ENCODE results near the gene ARHGAP11A. TPM values are rescaled to one million over a fixed set of nuclear protein-coding genes. Genes with fewer than 3 reads are reported as not detected.

ARHGAP11A gene
- polyA plus RNA-seq, 4 donors = 1.3 to 15.1 (median 8.2) TPM

GRCh38 chr15:32646291-32646690, 31.0 kb downstream of the ARHGAP11A start:
- H3K36me3 ChIP-seq (ENCODE audit: control insufficient read depth in 3 of 3, insufficient read depth in 2 of 3, low read depth in 1 of 3, low read length in 3 of 3) = no peaks in the 10 kb centered on the region
- H3K9me3 ChIP-seq (ENCODE audit: control insufficient read depth in 2 of 2, insufficient read depth in 1 of 2, low read depth in 1 of 2, low read length in 1 of 2) = no peaks in the 10 kb centered on the region
- H3K4me3 ChIP-seq (ENCODE audit: low read depth in 1 of 3, low read length in 3 of 3) = no peak overlapping the region
- H3K27me3 ChIP-seq (ENCODE audit: control insufficient read depth in 3 of 3, insufficient read depth in 3 of 3, low read length in 3 of 3) = peaks cover 0 to 7% (median 0%) of the 10 kb centered on the region in 3 donors
- no peak overlapping the region for H3K27ac ChIP-seq (ENCODE audit: low read depth in 1 of 3, low read length in 2 of 3)
- 56 to 69% (median 61%) methylated on average over 5 of the region's 5 CpGs for WGBS, 3 donors
- no peak for DNase-seq
- no peak for FAIRE-seq
- no peaks in the 10 kb centered on the region for H3K4me1 ChIP-seq (ENCODE audit: control insufficient read depth in 3 of 3, insufficient read depth in 2 of 3, low read depth in 1 of 3, low read length in 2 of 3)

DNA sequence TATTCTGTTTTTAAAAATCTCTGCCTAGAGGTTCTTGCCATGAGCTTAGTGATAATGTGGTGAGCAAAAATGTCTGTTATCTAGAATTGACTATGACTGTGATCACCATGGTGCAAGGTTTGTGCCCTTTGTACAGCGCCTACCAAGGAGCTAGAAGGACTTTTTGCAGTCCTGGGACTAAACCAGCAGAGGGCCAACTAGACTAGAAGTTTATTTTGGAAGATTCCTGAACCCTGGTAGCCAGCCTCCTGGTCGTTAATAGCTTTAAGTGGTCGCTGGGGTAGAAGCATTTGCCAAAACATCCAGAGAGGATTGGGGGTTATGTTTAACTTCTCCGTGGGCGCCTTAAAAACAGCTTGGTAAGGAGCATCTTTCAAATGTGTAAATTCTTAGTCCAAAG, 34.0 kb downstream of the ARHGAP11A start:
- peak; percentile 38 to 69 for DNase-seq

DNA sequence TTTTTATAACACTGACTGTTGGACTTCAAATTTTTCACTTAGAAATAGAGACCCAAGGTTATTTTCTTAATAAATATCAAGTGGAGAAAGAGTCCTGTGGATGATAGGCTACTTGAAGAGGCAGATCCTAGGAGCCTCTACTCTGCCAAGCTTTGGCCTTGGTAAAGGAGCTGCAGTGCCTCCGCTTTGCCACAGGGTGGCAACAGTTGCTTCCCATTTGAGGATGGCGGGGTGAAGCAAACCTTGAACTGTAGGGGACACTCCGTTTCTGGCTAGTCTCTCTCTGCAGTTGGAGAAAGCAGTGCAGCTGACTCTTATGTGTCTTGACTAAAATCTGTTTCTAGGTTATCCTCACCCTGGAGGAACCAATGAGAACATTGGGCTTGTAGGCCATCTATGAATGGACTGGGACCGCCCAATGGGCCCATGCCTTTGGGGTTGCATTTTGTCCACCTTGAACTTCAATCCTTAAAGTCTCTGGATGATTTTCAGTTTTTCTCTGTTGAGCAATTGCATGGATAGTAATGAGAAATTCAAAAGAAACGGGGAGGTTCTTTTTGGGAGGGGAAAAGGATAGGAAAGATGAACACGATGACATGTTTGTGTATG, 36.0 kb downstream of the ARHGAP11A start:
- no peak for FAIRE-seq
- Histone ChIP-seq H3K36me3 (ENCODE audit: control insufficient read depth in 3 of 3, insufficient read depth in 2 of 3, low read depth in 1 of 3, low read length in 3 of 3) (no peaks in the 10 kb centered on the region), H3K9me3 (ENCODE audit: control insufficient read depth in 2 of 2, insufficient read depth in 1 of 2, low read depth in 1 of 2, low read length in 1 of 2) (no peaks in the 10 kb centered on the region), H3K27me3 (ENCODE audit: control insufficient read depth in 3 of 3, insufficient read depth in 3 of 3, low read length in 3 of 3) (no peaks in the 10 kb centered on the region), H3K27ac (ENCODE audit: low read depth in 1 of 3, low read length in 2 of 3) (no peak overlapping the region), H3K4me1 (ENCODE audit: control insufficient read depth in 3 of 3, insufficient read depth in 2 of 3, low read depth in 1 of 3, low read length in 2 of 3) (no peaks in the 10 kb centered on the region), H3K4me3 (ENCODE audit: low read depth in 1 of 3, low read length in 3 of 3) (no peak overlapping the region)
- 38 to 45% (median 43%) methylated on average over 6 of the region's 6 CpGs for WGBS, 3 donors
- peak; percentile 57 to 58 for DNase-seq

More for the DNA sequence above, 34.0 kb downstream of the ARHGAP11A start:
- 62 to 68% (median 66%) methylated on average over 5 of the region's 5 CpGs for WGBS, 3 donors
- no peaks in the 10 kb centered on the region for H3K4me1 ChIP-seq (ENCODE audit: control insufficient read depth in 3 of 3, insufficient read depth in 2 of 3, low read depth in 1 of 3, low read length in 2 of 3)
- no peaks in the 10 kb centered on the region for H3K36me3 ChIP-seq (ENCODE audit: control insufficient read depth in 3 of 3, insufficient read depth in 2 of 3, low read depth in 1 of 3, low read length in 3 of 3)
- no peak overlapping the region for H3K27ac ChIP-seq (ENCODE audit: low read depth in 1 of 3, low read length in 2 of 3)
- H3K9me3 ChIP-seq (ENCODE audit: control insufficient read depth in 2 of 2, insufficient read depth in 1 of 2, low read depth in 1 of 2, low read length in 1 of 2) = no peaks in the 10 kb centered on the region
- no peak overlapping the region for H3K4me3 ChIP-seq (ENCODE audit: low read depth in 1 of 3, low read length in 3 of 3)
- FAIRE-seq = no peak
- no peaks in the 10 kb centered on the region for H3K27me3 ChIP-seq (ENCODE audit: control insufficient read depth in 3 of 3, insufficient read depth in 3 of 3, low read length in 3 of 3)

GRCh38 chr15:32652178-32652577, 36.9 kb downstream of the ARHGAP11A start:
- Histone ChIP-seq H3K9me3 (ENCODE audit: control insufficient read depth in 2 of 2, insufficient read depth in 1 of 2, low read depth in 1 of 2, low read length in 1 of 2) (no peaks in the 10 kb centered on the region), H3K4me1 (ENCODE audit: control insufficient read depth in 3 of 3, insufficient read depth in 2 of 3, low read depth in 1 of 3, low read length in 2 of 3) (peaks cover 0 to 1% (median 0%) of the 10 kb centered on the region in 3 donors), H3K4me3 (ENCODE audit: low read depth in 1 of 3, low read length in 3 of 3) (no peak overlapping the region), H3K27me3 (ENCODE audit: control insufficient read depth in 3 of 3, insufficient read depth in 3 of 3, low read length in 3 of 3) (no peaks in the 10 kb centered on the region), H3K36me3 (ENCODE audit: control insufficient read depth in 3 of 3, insufficient read depth in 2 of 3, low read depth in 1 of 3, low read length in 3 of 3) (no peaks in the 10 kb centered on the region), H3K27ac (ENCODE audit: low read depth in 1 of 3, low read length in 2 of 3) (no peak overlapping the region)
- WGBS, 3 donors = 76 to 93% (median 87%) methylated on average over 3 of the region's 3 CpGs
- FAIRE-seq = no peak
- no peak for DNase-seq

GRCh38 chr15:32656091-32656490, 40.8 kb downstream of the ARHGAP11A start:
- no peaks in the 10 kb centered on the region for H3K36me3 ChIP-seq (ENCODE audit: control insufficient read depth in 3 of 3, insufficient read depth in 2 of 3, low read depth in 1 of 3, low read length in 3 of 3)
- no peak for FAIRE-seq
- 57 to 85% (median 62%) methylated on average over 4 of the region's 4 CpGs for WGBS, 3 donors

DNA sequence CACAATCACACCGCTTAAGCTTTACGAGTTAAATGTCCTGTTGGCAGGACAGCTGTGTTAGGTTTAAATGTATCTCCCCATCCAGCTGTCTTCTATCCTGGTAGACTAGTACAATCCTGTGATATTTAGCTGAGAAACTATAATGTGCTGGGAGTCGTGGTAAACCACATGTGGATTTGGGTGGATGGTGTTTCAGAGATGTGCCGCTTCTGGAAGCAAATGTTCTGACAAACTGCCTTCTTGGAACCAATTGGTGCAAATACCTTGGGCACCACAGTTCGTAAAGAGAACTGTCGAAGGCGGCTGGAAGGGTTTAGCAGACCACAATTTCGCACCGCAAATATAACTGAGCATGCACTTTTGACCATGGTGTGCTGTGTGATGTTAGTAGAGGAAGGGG, 41.2 kb downstream of the ARHGAP11A start:
- Histone ChIP-seq H3K27me3 (ENCODE audit: control insufficient read depth in 3 of 3, insufficient read depth in 3 of 3, low read length in 3 of 3) (no peaks in the 10 kb centered on the region), H3K4me1 (ENCODE audit: control insufficient read depth in 3 of 3, insufficient read depth in 2 of 3, low read depth in 1 of 3, low read length in 2 of 3) (peaks cover 0 to 2% (median 0%) of the 10 kb centered on the region in 3 donors), H3K4me3 (ENCODE audit: low read depth in 1 of 3, low read length in 3 of 3) (no peak overlapping the region), H3K36me3 (ENCODE audit: control insufficient read depth in 3 of 3, insufficient read depth in 2 of 3, low read depth in 1 of 3, low read length in 3 of 3) (no peaks in the 10 kb centered on the region), H3K27ac (ENCODE audit: low read depth in 1 of 3, low read length in 2 of 3) (no peak overlapping the region), H3K9me3 (ENCODE audit: control insufficient read depth in 2 of 2, insufficient read depth in 1 of 2, low read depth in 1 of 2, low read length in 1 of 2) (no peaks in the 10 kb centered on the region)
- WGBS, 3 donors = 90 to 94% (median 91%) methylated on average over 9 of the region's 9 CpGs
- no peak for DNase-seq
- FAIRE-seq = no peak

More at GRCh38 chr15:32656091-32656490, 40.8 kb downstream of the ARHGAP11A start:
- no peak for DNase-seq
- Histone ChIP-seq H3K27me3 (ENCODE audit: control insufficient read depth in 3 of 3, insufficient read depth in 3 of 3, low read length in 3 of 3) (no peaks in the 10 kb centered on the region), H3K27ac (ENCODE audit: low read depth in 1 of 3, low read length in 2 of 3) (no peak overlapping the region), H3K4me1 (ENCODE audit: control insufficient read depth in 3 of 3, insufficient read depth in 2 of 3, low read depth in 1 of 3, low read length in 2 of 3) (peaks cover 0 to 2% (median 0%) of the 10 kb centered on the region in 3 donors), H3K9me3 (ENCODE audit: control insufficient read depth in 2 of 2, insufficient read depth in 1 of 2, low read depth in 1 of 2, low read length in 1 of 2) (no peaks in the 10 kb centered on the region), H3K4me3 (ENCODE audit: low read depth in 1 of 3, low read length in 3 of 3) (no peak overlapping the region)

DNA sequence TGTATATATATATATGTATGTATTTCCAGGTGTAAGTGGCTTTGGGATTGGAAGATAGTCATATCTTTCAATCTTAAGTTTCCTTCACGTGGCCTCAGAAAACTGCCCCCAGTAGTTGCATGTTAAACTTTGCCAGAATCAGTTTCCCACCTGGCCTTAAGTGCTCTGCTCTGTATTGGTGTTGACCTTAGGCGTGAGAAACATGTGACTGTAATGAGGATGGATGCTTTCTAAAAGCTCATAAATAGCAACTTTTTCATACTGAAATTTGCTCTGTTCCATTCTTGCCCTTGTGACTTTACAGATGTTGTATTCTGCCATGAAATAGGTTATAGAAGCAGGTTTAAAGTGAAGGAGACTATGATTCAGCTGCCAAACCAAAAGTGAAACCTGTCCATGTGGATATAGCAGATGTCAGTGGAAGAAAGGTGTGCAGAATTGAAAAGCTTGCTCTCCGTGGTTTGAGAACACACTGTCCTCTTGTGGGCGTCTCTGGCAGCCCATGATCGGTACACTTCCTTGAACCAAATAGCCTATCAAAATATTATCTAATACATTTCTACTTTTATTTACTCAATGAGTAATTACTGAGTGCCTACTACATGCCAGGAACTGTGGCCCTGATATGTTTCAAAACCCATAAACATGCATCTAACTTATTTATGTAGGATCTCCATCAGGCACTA, 42.0 kb downstream of the ARHGAP11A start:
- peak; percentile 64 to 91 for DNase-seq
- FAIRE-seq = no peak
- no peaks in the 10 kb centered on the region for H3K27me3 ChIP-seq (ENCODE audit: control insufficient read depth in 3 of 3, insufficient read depth in 3 of 3, low read length in 3 of 3)
- peak overlapping the region in 1 of 3 donors; percentile 18 for H3K27ac ChIP-seq (ENCODE audit: low read depth in 1 of 3, low read length in 2 of 3)
- no peak overlapping the region for H3K4me3 ChIP-seq (ENCODE audit: low read depth in 1 of 3, low read length in 3 of 3)
- WGBS, 3 donors = 13 to 48% (median 27%) methylated on average over 5 of the region's 5 CpGs
- no peaks in the 10 kb centered on the region for H3K9me3 ChIP-seq (ENCODE audit: control insufficient read depth in 2 of 2, insufficient read depth in 1 of 2, low read depth in 1 of 2, low read length in 1 of 2)
- peaks cover 0 to 2% (median 0%) of the 10 kb centered on the region in 3 donors for H3K4me1 ChIP-seq (ENCODE audit: control insufficient read depth in 3 of 3, insufficient read depth in 2 of 3, low read depth in 1 of 3, low read length in 2 of 3)
- no peaks in the 10 kb centered on the region for H3K36me3 ChIP-seq (ENCODE audit: control insufficient read depth in 3 of 3, insufficient read depth in 2 of 3, low read depth in 1 of 3, low read length in 3 of 3)

DNA sequence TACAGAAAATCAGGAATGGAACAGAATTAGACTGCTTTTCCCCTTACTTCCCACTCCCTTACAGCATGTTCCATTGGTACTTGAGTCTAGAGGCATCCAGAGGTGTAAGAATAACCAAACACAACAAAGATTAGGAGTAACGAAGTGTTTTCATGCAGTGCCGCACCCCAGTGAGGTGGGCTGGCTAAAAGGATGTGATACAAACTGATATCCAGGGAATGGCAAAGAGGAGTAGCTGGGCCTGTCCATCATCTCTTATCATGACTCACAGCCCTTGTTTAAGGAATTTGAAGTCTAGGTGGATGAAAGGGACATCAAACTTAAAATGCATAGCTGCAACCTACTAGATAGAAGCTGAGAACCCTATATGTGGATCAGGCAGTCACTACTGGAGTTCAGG, 42.6 kb downstream of the ARHGAP11A start:
- DNase-seq = no peak
- H3K4me1 ChIP-seq (ENCODE audit: control insufficient read depth in 3 of 3, insufficient read depth in 2 of 3, low read depth in 1 of 3, low read length in 2 of 3) = peaks cover 0 to 2% (median 0%) of the 10 kb centered on the region in 3 donors
- no peak for FAIRE-seq
- no peak overlapping the region for H3K27ac ChIP-seq (ENCODE audit: low read depth in 1 of 3, low read length in 2 of 3)
- no peaks in the 10 kb centered on the region for H3K27me3 ChIP-seq (ENCODE audit: control insufficient read depth in 3 of 3, insufficient read depth in 3 of 3, low read length in 3 of 3)
- H3K4me3 ChIP-seq (ENCODE audit: low read depth in 1 of 3, low read length in 3 of 3) = no peak overlapping the region
- WGBS, 3 donors = 83 to 92% (median 85%) methylated on average over 2 of the region's 2 CpGs
- no peaks in the 10 kb centered on the region for H3K9me3 ChIP-seq (ENCODE audit: control insufficient read depth in 2 of 2, insufficient read depth in 1 of 2, low read depth in 1 of 2, low read length in 1 of 2)
- H3K36me3 ChIP-seq (ENCODE audit: control insufficient read depth in 3 of 3, insufficient read depth in 2 of 3, low read depth in 1 of 3, low read length in 3 of 3) = no peaks in the 10 kb centered on the region

All from small intestine (tissue), 7 donors.